A549 (cell line): ENCODE results near the gene LMF1.
"Not testable (repeated sequence)": the region's sequence is repeated elsewhere in the genome, so short reads cannot be mapped to it uniquely, and the experiment has no call there.

Source experiments
- EP300 ChIP-seq, 2 experiments: fragments of >200 bp; sonication (Bioruptor Twin); formaldehyde crosslinking; IDR thresholded peaks; 2 replicates in 1 of 2; 3 replicates in 1 of 2; pipeline ENCODE4 v1.6.1; 2016 to 2017
- MAFK ChIP-seq: fragments of 450-650 bp; IDR thresholded peaks from 2 replicates; pipeline ENCODE4 v1.6.1; 2014; ENCODE audit not compliant: partially characterized antibody
- POLR2A ChIP-seq: IDR thresholded peaks from 2 replicates; pipeline ENCODE4 v1.6.1; 2012; ENCODE audit warnings: mild to moderate bottlenecking, low read length
- TF ChIP-seq, protein P1 (sequence below): fragments of >200 bp; sonication (Bioruptor Twin); formaldehyde crosslinking; IDR thresholded peaks from 3 replicates; pipeline ENCODE4 v1.5.1; 2016

- not testable (repeated sequence) for TF ChIP-seq EP300 (IDR thresholded peaks at IDR 0.05); MAFK; POLR2A
- TF ChIP-seq, protein P1, sequence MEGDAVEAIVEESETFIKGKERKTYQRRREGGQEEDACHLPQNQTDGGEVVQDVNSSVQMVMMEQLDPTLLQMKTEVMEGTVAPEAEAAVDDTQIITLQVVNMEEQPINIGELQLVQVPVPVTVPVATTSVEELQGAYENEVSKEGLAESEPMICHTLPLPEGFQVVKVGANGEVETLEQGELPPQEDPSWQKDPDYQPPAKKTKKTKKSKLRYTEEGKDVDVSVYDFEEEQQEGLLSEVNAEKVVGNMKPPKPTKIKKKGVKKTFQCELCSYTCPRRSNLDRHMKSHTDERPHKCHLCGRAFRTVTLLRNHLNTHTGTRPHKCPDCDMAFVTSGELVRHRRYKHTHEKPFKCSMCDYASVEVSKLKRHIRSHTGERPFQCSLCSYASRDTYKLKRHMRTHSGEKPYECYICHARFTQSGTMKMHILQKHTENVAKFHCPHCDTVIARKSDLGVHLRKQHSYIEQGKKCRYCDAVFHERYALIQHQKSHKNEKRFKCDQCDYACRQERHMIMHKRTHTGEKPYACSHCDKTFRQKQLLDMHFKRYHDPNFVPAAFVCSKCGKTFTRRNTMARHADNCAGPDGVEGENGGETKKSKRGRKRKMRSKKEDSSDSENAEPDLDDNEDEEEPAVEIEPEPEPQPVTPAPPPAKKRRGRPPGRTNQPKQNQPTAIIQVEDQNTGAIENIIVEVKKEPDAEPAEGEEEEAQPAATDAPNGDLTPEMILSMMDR, result not testable (repeated sequence)
These were observed 88.1 kb downstream of the LMF1 start for GRCh38 chr16:882671-883070.
